ENCODE measurements around the gene CAMK2D.

CAMK2D gene

GRCh38 chr4:113496698-113497097 is 264.8 kb downstream of the CAMK2D start:
- DNase-seq (ENCODE audit: extremely low read depth in 1 of 2, low read depth in 1 of 2) = no peak

GRCh38 chr4:113495790-113496189 is 265.7 kb downstream of the CAMK2D start:
- no peak for DNase-seq (ENCODE audit: extremely low read depth in 1 of 2, low read depth in 1 of 2)

GRCh38 chr4:113483131-113483530 is 278.4 kb downstream of the CAMK2D start:
- DNase-seq (ENCODE audit: extremely low read depth in 1 of 2, low read depth in 1 of 2) = no peak

- no peak for DNase-seq (ENCODE audit: extremely low read depth in 1 of 2, low read depth in 1 of 2)
Measured at GRCh38 chr4:113482325-113482724, 279.2 kb downstream of the CAMK2D start.

DNA sequence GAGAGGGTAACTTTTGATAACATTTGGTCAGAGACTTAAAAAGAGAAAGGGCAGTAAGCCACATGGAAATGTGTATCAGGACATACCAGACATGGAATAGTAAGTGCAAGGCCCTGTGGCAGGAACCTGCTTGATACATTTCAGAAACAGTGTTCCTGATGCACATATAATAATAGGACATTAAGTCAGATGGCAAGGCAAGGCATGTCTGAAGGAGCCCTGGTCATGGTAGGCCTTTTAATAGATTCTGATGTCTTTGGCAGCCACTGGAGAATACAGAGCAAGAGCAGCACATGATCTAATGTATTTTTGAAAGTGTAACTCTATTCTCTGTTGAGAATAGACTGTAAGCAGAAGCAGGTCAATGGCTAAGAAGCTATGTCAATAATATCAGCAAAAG is 279.7 kb downstream of the CAMK2D start:
- DNase-seq (ENCODE audit: extremely low read depth in 1 of 2, low read depth in 1 of 2) = no peak

- no peak for DNase-seq (ENCODE audit: extremely low read depth in 1 of 2, low read depth in 1 of 2)
Measured at GRCh38 chr4:113480109-113480508, 281.4 kb downstream of the CAMK2D start.

DNA sequence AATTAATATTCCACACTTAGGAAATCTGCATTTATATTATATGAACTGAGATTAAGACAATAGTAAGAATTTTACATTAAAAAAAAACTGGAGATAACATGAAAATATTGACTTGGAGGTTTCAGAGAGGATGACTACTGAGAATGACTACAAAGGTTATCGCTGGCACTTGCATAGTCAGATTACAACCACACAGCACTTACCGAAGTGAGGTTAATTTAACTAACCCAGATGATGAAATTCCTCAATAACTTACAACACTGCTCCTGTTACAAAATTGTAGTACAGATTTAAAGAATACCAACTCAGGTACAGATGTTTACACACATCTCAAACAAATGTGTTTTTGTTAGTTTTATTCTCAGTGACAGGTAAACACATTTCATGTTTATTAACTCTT is 283.5 kb downstream of the CAMK2D start:
- no peak for DNase-seq (ENCODE audit: extremely low read depth in 1 of 2, low read depth in 1 of 2)

- no peak for DNase-seq (ENCODE audit: extremely low read depth in 1 of 2, low read depth in 1 of 2)
Measured at GRCh38 chr4:113476800-113477199, 284.7 kb downstream of the CAMK2D start.

DNA sequence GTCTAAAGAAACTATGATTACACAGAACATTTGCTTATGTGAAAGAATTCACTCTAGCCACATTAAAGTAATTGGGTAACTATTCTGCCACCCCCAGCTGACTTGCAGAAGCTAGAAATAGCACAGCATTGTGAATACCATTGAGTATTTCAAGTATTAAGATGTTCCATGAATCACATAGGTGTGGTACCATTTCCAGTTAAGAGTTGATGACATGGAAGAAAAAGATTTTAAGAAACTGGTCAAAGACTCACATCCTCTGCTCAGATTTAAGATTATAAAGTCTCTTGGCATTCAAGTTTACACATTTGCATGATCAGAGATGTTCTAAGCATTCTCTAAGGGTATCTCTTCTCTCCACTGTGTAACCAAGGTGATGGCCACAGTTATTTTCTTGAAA is 287.5 kb downstream of the CAMK2D start:
- no peak for DNase-seq (ENCODE audit: extremely low read depth in 1 of 2, low read depth in 1 of 2)

DNA sequence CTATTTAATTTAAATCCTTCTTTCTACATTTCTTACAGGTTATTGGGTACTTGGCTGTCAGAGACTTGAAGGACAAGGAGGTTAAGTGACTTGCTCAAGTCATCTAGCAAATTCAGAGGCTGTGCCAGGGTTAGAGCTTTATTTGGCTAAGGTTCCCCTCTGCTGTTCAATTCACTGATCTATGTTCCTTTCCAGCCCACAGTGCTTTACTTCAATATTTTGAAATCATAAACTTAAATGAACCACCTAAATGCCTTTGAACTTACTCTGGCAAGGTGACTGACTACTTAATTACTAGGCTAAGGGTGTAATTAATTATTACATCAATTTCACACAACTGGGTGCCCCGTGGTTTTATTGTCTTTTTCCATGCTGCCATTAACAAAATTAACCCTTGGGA is 288.7 kb downstream of the CAMK2D start:
- no peak for DNase-seq (ENCODE audit: extremely low read depth in 1 of 2, low read depth in 1 of 2)

DNA sequence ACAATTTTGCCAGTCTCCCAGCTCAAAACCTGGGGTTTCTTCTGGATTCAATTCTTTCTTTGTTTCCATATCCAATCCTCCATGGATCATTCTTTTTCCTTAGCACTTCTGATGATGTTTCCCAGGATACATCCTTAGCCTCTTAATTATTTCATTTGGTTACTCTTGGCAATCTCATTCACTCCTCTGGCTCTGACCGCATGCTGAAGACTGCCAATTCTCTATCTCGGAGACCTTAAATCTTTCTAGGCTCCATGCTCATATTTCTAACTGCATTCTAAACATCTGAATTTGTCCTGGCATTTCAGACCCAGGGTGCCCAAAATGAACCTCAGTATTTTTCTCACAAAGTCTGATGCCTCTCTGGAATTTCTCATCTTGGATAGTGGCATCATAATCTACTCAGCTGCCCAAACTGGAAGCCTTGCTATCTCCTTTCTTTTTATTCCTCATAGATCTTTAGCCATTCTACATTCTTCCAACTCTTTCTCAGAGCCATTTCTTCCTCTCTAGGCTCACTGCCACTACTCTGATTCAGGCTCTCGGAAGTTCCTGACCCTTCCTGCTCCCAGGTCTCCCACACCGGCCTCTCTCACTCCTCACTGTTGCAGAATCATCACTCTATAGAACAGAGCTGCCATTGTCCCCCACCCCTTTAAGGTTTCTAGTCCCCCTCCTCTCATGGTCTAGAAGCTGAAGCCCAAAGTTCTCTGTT is 290.2 kb downstream of the CAMK2D start:
- DNase-seq (ENCODE audit: extremely low read depth in 1 of 2, low read depth in 1 of 2) = no peak

GRCh38 chr4:113469926-113470325 is 291.6 kb downstream of the CAMK2D start:
- no peak for DNase-seq (ENCODE audit: extremely low read depth in 1 of 2, low read depth in 1 of 2)

- DNase-seq (ENCODE audit: extremely low read depth in 1 of 2, low read depth in 1 of 2) = no peak
Measured at GRCh38 chr4:113469023-113469390, 292.5 kb downstream of the CAMK2D start.

- no peak for DNase-seq (ENCODE audit: extremely low read depth in 1 of 2, low read depth in 1 of 2)
Measured at GRCh38 chr4:113468165-113469022, 293.1 kb downstream of the CAMK2D start.

DNA sequence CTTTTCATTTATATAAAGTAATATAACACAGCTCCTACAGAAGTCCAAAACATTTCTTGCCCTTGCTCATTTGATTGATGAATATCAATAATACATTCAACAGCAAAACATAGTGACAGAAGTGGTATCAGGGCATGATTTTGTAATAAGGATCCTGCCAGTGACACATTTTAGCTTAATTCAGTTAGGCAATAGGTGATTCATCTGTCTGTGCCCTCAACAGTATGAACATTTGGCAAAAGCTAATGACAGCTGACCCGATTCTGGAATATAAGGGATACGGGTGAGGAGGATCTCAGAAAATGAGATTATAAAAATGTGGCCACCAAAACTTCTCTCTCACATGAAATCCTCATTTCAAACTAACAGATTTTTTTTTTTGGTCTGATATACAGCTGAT is 294.0 kb downstream of the CAMK2D start:
- DNase-seq (ENCODE audit: extremely low read depth in 1 of 2, low read depth in 1 of 2) = no peak

- DNase-seq (ENCODE audit: extremely low read depth in 1 of 2, low read depth in 1 of 2) = no peak
Measured at GRCh38 chr4:113462286-113462685, 299.3 kb downstream of the CAMK2D start.

GRCh38 chr4:113461281-113461680 is 300.3 kb downstream of the CAMK2D start:
- DNase-seq (ENCODE audit: extremely low read depth in 1 of 2, low read depth in 1 of 2) = no peak

DNA sequence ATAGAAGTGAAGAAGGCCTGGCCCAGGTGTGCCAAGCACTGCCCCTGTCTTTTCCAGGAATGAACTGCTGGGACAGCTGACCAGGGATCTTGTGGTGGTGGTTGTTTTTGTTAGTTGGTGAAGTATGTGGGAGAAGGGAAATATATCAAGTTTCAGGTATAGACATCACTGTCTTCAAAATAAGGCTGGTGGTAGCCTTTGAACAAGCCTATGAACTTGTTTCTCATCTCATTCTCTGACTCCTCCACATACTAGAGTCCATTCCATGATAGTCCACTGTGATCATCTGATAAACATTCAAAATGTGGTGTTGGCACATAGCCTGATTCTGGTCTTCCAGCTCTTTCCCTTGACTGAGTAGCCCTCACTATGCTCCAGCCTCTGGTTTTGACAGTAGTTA is 303.7 kb downstream of the CAMK2D start:
- DNase-seq (ENCODE audit: extremely low read depth in 1 of 2, low read depth in 1 of 2) = no peak

DNA sequence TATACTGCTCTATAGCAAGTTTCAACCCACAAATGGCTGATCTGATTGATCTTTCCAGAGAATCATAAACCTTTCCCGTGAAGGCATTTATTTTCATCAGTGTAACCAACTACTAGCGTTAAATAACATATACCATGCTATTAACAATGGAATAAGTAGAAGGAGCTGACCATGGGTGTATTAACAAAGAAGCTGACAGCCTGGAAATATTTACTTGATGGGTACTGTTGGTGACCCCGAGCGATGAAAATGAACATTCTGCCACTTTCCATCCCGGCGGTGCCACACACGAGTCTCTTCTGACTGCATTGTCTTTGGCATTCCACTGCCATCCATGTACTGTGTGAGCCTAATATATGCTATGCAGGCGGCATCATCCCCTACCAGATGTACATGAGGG is 304.4 kb downstream of the CAMK2D start:
- no peak for DNase-seq (ENCODE audit: extremely low read depth in 1 of 2, low read depth in 1 of 2)

DNA sequence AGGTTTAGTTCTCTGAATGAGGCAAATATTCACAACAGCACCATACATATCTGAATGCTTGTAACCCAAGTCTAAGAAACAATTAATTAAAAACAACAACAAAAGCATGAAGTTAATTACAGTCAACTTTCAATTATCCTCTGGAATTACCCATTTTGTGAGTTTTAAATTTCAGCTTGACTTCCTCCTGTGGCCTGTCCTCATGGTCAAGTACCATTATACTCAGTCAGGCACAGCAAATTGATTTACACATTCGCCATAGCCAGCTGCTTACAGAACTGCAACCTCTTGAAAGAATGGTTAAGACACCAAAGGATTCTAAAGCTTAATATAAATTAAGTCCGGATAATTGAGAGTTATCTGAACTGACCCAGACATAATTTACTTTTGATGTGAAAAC is 306.5 kb downstream of the CAMK2D start:
- no peak for DNase-seq (ENCODE audit: extremely low read depth in 1 of 2, low read depth in 1 of 2)

DNA sequence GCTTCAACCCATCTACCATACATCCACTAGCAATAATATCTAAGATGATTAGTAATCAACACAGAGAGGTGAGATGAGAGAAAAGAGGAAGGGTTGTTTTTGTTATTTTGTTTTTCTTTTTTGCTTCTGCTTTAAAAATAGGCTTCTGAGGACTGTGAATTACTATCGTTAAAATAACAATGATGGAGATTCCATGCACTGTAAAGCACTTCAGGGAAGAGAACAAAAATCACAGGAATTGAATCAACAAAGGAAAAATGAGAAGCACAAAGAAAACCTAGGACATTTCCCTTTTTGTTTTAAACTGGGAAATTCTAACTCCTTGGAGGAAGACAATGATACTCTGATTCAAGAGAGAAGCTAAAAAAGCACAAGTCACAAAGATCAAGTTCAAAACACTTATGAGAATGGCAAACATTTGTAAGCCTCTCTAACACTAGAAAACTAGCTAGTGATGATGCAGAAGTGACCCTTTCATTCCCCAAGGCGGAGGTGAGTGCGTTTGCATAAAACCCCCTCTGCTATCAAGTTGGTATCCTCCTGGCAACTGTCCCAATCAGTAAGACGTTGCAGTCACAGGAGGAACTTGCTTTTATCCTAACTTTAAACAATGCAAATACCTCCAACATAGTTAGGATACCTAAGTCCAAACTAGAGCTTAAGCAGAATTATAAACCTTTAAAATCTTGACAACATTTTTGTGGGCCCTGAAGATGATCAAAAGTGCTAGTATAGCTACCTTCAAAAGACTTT is 308.5 kb downstream of the CAMK2D start:
- DNase-seq (ENCODE audit: extremely low read depth in 1 of 2, low read depth in 1 of 2) = no peak

DNA sequence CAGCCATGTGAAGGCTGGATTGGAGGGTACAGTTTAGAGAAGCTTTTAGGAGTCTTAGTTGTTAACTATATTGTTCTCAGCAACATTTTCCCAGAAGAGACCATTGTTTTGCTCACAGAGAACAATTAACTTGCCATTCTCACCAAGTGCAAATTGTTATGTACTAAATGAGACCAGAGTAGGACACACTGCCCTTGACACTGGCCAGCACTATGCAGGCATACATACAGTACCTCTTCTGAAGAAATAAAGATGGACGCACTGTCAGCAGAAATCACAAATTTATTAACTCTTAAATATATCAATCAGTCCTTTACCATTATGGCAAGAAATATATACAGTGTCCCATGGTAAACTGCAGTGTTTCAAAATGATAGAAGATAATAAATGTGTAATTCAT is 309.4 kb downstream of the CAMK2D start:
- DNase-seq (ENCODE audit: extremely low read depth in 1 of 2, low read depth in 1 of 2) = no peak

All from activated CD8-positive, alpha-beta memory T cell treated with anti-CD3 and anti-CD28 coated beads for 1 hour (primary cell).